ENCODE results near the gene TAS2R19.

TAS2R19 gene

GRCh38 chr12:11031307-11031706 lies 8.9 kb upstream of the TAS2R19 start, which contains the start of gene TAS2R31:
Gene TAS2R31, minus strand, starts transcription at chr12:11031407. Its CDS starts 72 bp downstream, at chr12:11031335.
- TF ChIP-seq CTCF (IDR thresholded peaks at IDR 0.05; ENCODE audit: insufficient read depth, low read length, poor library complexity, severe bottlenecking) = no peak
- DNase-seq (ENCODE audit: extremely low read depth, insufficient read length) = no peak
- Histone ChIP-seq H3K4me3 (replicated peaks; ENCODE audit: low read depth, low read length) (no peak within 1 kb of the TSS), H3K27me3 (replicated peaks; ENCODE audit: control insufficient read depth, insufficient read depth, low read length) (no peaks in the 10 kb centered on the region), H3K36me3 (ENCODE audit: control insufficient read depth, insufficient read depth, low read length) (0 out of 2 replicates have a peak, but pooled peaks cover 2% of the 10 kb centered on the region)

DNA sequence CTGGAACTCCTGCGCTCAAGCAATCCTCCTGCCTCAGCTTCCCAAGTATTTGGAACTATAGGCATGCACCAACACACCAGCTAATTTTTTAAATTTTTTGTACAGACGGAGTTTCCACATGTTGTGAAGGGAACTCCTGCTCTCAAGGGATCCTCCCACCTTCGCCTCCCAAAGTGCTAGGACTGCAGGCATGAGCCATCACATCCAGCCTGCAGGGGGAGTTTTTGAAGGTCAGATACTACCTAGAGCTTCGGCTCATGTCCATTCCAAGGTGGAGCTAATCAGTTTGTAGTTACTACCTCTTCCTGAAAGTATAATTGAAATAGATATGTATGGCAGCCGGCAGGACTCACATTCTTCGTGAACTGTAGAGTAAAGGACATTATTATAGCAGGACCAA lies 3.7 kb upstream of the TAS2R19 start:
- no peak for DNase-seq (ENCODE audit: extremely low read depth, insufficient read length)
- no peak overlapping the region for H3K4me3 ChIP-seq (replicated peaks; ENCODE audit: low read depth, low read length)
- H3K36me3 ChIP-seq (ENCODE audit: control insufficient read depth, insufficient read depth, low read length) = 0 out of 2 replicates have a peak, but pooled peaks cover 2% of the 10 kb centered on the region
- no peak for TF ChIP-seq CTCF (IDR thresholded peaks at IDR 0.05; ENCODE audit: insufficient read depth, low read length, poor library complexity, severe bottlenecking)
- no peaks in the 10 kb centered on the region for H3K27me3 ChIP-seq (replicated peaks; ENCODE audit: control insufficient read depth, insufficient read depth, low read length)

- H3K36me3 ChIP-seq (ENCODE audit: control insufficient read depth, insufficient read depth, low read length) = 0 out of 2 replicates have a peak, but pooled peaks cover 2% of the 10 kb centered on the region
- DNase-seq (ENCODE audit: extremely low read depth, insufficient read length) = no peak
- no peaks in the 10 kb centered on the region for H3K27me3 ChIP-seq (replicated peaks; ENCODE audit: control insufficient read depth, insufficient read depth, low read length)
- no peak for TF ChIP-seq CTCF (IDR thresholded peaks at IDR 0.05; ENCODE audit: insufficient read depth, low read length, poor library complexity, severe bottlenecking)
- H3K4me3 ChIP-seq (replicated peaks; ENCODE audit: low read depth, low read length) = no peak overlapping the region
These were observed 967 bp upstream of the TAS2R19 start for GRCh38 chr12:11023387-11023786.

GRCh38 chr12:11016937-11017336 lies 5.5 kb downstream of the TAS2R19 start:
- no peak for DNase-seq (ENCODE audit: extremely low read depth, insufficient read length)
- Histone ChIP-seq H3K36me3 (ENCODE audit: control insufficient read depth, insufficient read depth, low read length) (no peaks in the 10 kb centered on the region), H3K27me3 (replicated peaks; ENCODE audit: control insufficient read depth, insufficient read depth, low read length) (no peaks in the 10 kb centered on the region), H3K4me3 (replicated peaks; ENCODE audit: low read depth, low read length) (no peak overlapping the region)
- TF ChIP-seq CTCF (IDR thresholded peaks at IDR 0.05; ENCODE audit: insufficient read depth, low read length, poor library complexity, severe bottlenecking) = no peak

GRCh38 chr12:11015775-11016430 lies 6.5 kb downstream of the TAS2R19 start:
- DNase-seq (ENCODE audit: extremely low read depth, insufficient read length) = no peak
- H3K4me3 ChIP-seq (replicated peaks; ENCODE audit: low read depth, low read length) = no peak overlapping the region
- no peaks in the 10 kb centered on the region for H3K36me3 ChIP-seq (ENCODE audit: control insufficient read depth, insufficient read depth, low read length)
- no peaks in the 10 kb centered on the region for H3K27me3 ChIP-seq (replicated peaks; ENCODE audit: control insufficient read depth, insufficient read depth, low read length)
- TF ChIP-seq CTCF (IDR thresholded peaks at IDR 0.05; ENCODE audit: insufficient read depth, low read length, poor library complexity, severe bottlenecking) = no peak
